HL-60 (cell line): ENCODE results near the gene CORIN.
A peak's percentile ranks its signal among the peaks of the same experiment; 100 is the strongest.

Experiments
- DNase-seq, 2 experiments: peaks; one replicate each; pipeline ENCODE4 v3.0.0-alpha.2; 2010 to 2020; ENCODE audit warnings: low read depth in 1 of 2, low spot score in 1 of 2
- H3K27ac ChIP-seq: fragments of 250-450 bp; sonication (Bioruptor Pico); replicated peaks from 2 replicates; pipeline ENCODE4 v1.5.1; 2020; ENCODE audit warnings: mild to moderate bottlenecking, moderate library complexity
- H3K27me3 ChIP-seq: fragments of 250-450 bp; sonication (Bioruptor Pico); 2 replicates; pipeline ENCODE4 v1.5.1; 2021; ENCODE audit warnings: mild to moderate bottlenecking, moderate library complexity; ENCODE audit not compliant: insufficient read depth, poor library complexity, severe bottlenecking
- H3K4me3 ChIP-seq: replicated peaks from 2 replicates; pipeline ENCODE4 v1.5.1; 2011; ENCODE audit warnings: mild to moderate bottlenecking, control low read depth, low read length; ENCODE audit not compliant: insufficient read depth
- GABPA ChIP-seq: IDR thresholded peaks from 2 replicates; pipeline ENCODE4 v1.6.1; 2012; ENCODE audit warnings: low read depth
- POLR2AphosphoS5 ChIP-seq: IDR thresholded peaks from 2 replicates; pipeline ENCODE4 v1.6.1; 2012; ENCODE audit warnings: low read depth
- SPI1 ChIP-seq: IDR thresholded peaks from 2 replicates; pipeline ENCODE4 v1.6.1; 2012; ENCODE audit warnings: low read depth, mild to moderate bottlenecking, borderline replicate concordance
- TF ChIP-seq, protein P1 (sequence below): IDR thresholded peaks from 2 replicates; pipeline ENCODE4 v1.6.1; 2012; ENCODE audit warnings: low read depth; ENCODE audit not compliant: insufficient replicate concordance
- TF ChIP-seq, protein P2 (sequence below): IDR thresholded peaks from one replicate; pipeline ENCODE4 v1.5.1; 2011; ENCODE audit warnings: low read length, control low read depth, inconsistent platforms; ENCODE audit not compliant: insufficient read depth

CORIN gene

DNA sequence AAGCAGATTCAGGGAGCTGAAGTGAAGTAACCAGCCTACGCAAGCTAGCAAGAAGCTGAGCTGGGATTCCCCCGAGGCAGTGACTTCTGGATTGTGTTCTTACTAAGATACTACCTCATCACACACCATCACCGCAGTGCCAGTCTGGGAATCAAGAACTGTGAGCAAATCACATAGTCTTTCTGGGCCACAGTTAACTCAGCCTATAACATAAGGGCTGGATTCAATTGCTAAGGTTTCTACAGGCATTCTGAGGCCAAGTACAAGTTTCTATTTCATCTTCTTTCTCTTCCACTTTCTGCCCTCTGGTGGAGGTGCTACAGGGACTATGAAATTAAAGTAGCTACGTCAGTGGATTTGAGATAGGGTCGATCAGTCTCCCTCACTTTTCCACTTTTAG lies 1.4 kb upstream of the CORIN start:
- no peak for DNase-seq
- H3K4me3 ChIP-seq: no peak overlapping the region
- TF ChIP-seq, protein P1, sequence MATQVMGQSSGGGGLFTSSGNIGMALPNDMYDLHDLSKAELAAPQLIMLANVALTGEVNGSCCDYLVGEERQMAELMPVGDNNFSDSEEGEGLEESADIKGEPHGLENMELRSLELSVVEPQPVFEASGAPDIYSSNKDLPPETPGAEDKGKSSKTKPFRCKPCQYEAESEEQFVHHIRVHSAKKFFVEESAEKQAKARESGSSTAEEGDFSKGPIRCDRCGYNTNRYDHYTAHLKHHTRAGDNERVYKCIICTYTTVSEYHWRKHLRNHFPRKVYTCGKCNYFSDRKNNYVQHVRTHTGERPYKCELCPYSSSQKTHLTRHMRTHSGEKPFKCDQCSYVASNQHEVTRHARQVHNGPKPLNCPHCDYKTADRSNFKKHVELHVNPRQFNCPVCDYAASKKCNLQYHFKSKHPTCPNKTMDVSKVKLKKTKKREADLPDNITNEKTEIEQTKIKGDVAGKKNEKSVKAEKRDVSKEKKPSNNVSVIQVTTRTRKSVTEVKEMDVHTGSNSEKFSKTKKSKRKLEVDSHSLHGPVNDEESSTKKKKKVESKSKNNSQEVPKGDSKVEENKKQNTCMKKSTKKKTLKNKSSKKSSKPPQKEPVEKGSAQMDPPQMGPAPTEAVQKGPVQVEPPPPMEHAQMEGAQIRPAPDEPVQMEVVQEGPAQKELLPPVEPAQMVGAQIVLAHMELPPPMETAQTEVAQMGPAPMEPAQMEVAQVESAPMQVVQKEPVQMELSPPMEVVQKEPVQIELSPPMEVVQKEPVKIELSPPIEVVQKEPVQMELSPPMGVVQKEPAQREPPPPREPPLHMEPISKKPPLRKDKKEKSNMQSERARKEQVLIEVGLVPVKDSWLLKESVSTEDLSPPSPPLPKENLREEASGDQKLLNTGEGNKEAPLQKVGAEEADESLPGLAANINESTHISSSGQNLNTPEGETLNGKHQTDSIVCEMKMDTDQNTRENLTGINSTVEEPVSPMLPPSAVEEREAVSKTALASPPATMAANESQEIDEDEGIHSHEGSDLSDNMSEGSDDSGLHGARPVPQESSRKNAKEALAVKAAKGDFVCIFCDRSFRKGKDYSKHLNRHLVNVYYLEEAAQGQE: no peak
- no peak for TF ChIP-seq POLR2AphosphoS5
- TF ChIP-seq GABPA: no peak
- TF ChIP-seq, protein P2, sequence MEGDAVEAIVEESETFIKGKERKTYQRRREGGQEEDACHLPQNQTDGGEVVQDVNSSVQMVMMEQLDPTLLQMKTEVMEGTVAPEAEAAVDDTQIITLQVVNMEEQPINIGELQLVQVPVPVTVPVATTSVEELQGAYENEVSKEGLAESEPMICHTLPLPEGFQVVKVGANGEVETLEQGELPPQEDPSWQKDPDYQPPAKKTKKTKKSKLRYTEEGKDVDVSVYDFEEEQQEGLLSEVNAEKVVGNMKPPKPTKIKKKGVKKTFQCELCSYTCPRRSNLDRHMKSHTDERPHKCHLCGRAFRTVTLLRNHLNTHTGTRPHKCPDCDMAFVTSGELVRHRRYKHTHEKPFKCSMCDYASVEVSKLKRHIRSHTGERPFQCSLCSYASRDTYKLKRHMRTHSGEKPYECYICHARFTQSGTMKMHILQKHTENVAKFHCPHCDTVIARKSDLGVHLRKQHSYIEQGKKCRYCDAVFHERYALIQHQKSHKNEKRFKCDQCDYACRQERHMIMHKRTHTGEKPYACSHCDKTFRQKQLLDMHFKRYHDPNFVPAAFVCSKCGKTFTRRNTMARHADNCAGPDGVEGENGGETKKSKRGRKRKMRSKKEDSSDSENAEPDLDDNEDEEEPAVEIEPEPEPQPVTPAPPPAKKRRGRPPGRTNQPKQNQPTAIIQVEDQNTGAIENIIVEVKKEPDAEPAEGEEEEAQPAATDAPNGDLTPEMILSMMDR: no peak
- no peak for TF ChIP-seq SPI1
- no peak overlapping the region for H3K27ac ChIP-seq
- no peaks in the 10 kb centered on the region for H3K27me3 ChIP-seq

DNA sequence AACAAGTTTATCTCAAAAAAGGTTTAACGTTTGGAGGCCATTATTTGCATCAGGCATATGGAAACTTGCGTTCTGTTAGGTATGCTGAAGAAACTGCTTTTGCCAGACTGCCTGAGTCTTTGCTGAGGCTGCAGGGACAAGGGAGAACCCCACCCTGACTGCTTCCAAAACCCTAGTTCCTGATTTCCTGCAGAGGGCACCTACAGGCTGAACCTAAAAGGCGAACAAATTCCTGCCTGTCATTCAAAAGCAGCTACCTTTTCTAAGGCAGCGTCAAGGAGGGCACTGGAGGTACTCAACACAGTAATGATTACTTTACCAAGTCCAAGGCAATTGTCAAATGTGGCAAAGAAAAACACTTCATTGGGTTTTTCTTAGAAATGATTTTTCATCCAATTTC lies 578 bp upstream of the CORIN start:
- TF ChIP-seq SPI1: no peak
- TF ChIP-seq, protein P1: no peak
- TF ChIP-seq GABPA: no peak
- no peak for TF ChIP-seq POLR2AphosphoS5
- TF ChIP-seq, protein P2: no peak
- DNase-seq: no peak
- Histone ChIP-seq H3K4me3 (no peak overlapping the region), H3K27ac (no peak overlapping the region), H3K27me3 (no peaks in the 10 kb centered on the region)

DNA sequence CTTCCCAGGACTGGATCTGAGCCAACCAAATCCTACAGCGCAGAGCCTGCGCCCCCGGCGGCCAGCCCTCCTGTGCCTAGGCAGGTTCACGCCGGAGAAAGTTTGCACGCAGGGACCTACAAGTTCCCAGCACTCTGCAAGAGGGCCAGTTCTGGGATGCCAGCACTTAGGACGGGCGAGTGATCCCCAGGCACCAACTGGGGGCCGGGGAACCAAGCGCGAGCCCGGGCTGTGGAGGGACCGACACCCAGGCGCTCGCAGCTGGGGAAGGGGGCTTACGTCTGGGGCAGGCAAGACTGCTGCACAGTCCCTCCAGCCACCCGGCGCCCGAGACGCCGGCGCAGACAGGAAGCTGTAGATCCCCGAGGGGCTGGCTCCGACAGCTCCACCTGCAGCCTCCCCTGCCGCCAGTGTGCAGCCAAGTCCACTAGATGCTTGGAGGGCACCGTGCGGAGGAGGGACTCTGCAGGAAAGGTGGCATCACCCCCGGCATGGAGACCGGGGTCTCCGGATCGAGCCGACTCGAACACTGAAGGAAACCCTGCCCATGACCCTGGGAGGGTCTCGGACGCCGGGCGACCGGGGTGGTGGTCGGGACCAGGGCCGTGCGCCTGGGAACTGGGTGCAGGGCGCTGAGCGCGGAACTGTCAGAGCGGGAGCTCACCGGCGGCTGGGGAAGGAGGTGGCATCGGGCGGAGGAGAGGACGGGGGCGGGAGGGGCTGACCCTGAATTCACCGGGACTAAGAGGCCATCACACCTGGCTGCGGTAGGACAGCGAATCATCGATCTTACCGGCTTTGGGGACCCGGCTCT lies 566 bp downstream of the CORIN start:
- no peaks in the 10 kb centered on the region for H3K27me3 ChIP-seq
- peak overlapping the region; percentile 65 for H3K4me3 ChIP-seq
- TF ChIP-seq, protein P2: no peak
- TF ChIP-seq GABPA (no peak), POLR2AphosphoS5 (no peak), SPI1 (no peak)
- H3K27ac ChIP-seq: no peak overlapping the region
- DNase-seq: peak in 1 of 2 experiments; percentile 45

DNA sequence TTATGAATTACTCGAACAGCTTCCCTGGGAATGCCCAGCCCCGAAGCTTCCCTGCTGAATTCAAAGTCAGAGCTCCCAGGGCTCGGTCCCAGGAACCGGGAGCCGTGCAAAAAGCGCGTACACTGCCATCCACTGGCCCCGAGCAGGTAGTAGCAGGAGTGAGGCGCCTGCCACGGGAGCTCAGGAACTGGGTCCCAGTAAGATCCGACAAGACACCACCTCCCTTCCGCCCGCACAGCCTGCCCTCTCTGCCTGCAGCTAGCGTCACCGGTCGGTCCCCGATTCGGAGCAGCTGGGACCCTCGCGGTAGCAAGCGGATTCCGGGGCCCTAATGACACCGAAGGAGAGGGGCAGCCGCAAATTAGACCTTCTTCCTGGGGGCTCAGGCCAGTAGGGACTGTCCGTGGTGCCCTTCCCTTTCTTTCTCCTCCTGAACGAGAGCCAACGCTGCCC lies 1.2 kb downstream of the CORIN start:
- peak in 1 of 2 experiments; percentile 76 for DNase-seq
- Histone ChIP-seq H3K27me3 (no peaks in the 10 kb centered on the region), H3K4me3 (peak overlapping the region; percentile 65), H3K27ac (no peak overlapping the region)
- no peak for TF ChIP-seq SPI1
- TF ChIP-seq, protein P2: peak; percentile 53
